ENCODE data around the gene CYP27B1. TPM values are rescaled to one million over a fixed set of nuclear protein-coding genes. Genes with fewer than 3 reads are reported as not detected.

CYP27B1 gene
- total and polyA plus RNA-seq, 2 donors (not counting 3 experiments of a cell fraction or from before 2014, with no cell fraction given) = 0.62 to 2.7 TPM

DNA sequence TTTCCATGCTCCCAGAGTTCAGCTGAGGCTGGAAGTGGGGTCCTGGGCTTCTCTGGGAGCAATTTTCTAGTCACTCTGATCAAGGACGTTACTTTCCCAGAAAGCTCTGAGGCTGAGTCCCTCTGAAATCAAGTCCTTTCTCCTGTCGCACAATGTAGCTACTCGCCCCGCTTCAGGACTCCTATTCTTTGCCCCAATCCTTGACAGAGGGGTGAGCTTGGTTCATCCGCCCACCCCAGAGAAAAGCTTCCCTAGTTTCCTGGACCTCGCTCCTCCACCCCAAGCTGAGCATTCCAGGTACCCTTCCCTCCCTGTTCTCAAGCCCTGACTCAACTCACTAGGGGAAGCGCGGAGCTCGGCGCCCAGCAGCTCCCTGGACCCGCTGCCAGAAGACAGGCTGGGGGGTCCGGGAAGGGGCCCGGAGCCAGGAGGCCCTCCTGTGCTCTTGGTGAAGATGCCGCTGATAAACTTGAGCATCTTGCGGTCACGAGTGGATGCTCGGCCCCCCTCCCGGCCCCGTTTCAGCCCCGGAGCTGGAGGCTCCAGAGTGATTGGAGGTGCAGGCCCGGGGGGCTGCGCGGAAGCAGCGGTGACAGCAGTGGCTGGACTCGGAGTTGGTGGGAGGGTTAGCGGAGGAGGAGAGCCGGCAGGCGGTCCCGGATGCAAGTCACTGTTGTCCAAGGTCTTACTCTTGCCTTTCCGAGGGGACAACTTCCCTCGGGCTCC, 30.0 kb downstream of the CYP27B1 start:
- H3K79me2 ChIP-seq (ENCODE audit: control insufficient read depth, insufficient read depth, low read length) = no peaks in the 10 kb centered on the region
- H3K4me1 ChIP-seq (ENCODE audit: control insufficient read depth, extremely low read depth, insufficient read depth, low read length) = peaks cover 5% of the 10 kb centered on the region
- H3K27me3 ChIP-seq (ENCODE audit: control insufficient read depth in 2 of 2, insufficient read depth in 2 of 2, low read length in 2 of 2) = peaks cover 75 to 77% of the 10 kb centered on the region in 2 experiments
- H3K9me3 ChIP-seq (replicated peaks; ENCODE audit: control insufficient read depth, insufficient read depth, low read length) = no peaks in the 10 kb centered on the region
- H4K20me1 ChIP-seq (replicated peaks; ENCODE audit: control insufficient read depth, extremely low read depth, insufficient read depth, low read length) = no peaks in the 10 kb centered on the region
- no peak overlapping the region for H3K4me3 ChIP-seq (replicated peaks in 1 of 3; ENCODE audit: insufficient read depth in 1 of 3, low read depth in 1 of 3, low read length in 3 of 3)
- ChIA-PET CTCF (interaction anchor here (1.0 to 6.1 kb wide), 4 partner anchors 11 to 154 kb away, joined by 4 to 48 read pairs (median 7); no protein-coding TSS in a partner anchor), POLR2A (no interaction called here)
- no peak for FAIRE-seq
- H3K36me3 ChIP-seq (ENCODE audit: control insufficient read depth in 2 of 2, extremely low read depth in 1 of 2, insufficient read depth in 2 of 2, low read length in 2 of 2) = no peaks in the 10 kb centered on the region
- TF ChIP-seq, protein P1, sequence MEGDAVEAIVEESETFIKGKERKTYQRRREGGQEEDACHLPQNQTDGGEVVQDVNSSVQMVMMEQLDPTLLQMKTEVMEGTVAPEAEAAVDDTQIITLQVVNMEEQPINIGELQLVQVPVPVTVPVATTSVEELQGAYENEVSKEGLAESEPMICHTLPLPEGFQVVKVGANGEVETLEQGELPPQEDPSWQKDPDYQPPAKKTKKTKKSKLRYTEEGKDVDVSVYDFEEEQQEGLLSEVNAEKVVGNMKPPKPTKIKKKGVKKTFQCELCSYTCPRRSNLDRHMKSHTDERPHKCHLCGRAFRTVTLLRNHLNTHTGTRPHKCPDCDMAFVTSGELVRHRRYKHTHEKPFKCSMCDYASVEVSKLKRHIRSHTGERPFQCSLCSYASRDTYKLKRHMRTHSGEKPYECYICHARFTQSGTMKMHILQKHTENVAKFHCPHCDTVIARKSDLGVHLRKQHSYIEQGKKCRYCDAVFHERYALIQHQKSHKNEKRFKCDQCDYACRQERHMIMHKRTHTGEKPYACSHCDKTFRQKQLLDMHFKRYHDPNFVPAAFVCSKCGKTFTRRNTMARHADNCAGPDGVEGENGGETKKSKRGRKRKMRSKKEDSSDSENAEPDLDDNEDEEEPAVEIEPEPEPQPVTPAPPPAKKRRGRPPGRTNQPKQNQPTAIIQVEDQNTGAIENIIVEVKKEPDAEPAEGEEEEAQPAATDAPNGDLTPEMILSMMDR (IDR thresholded peaks at IDR 0.05; ENCODE audit: extremely low read depth in 1 of 2, insufficient read depth in 1 of 2, low read depth in 1 of 2, low read length in 2 of 2) = no peak
- TF ChIP-seq POLR2A (IDR thresholded peaks at IDR 0.05; ENCODE audit: low read depth, low read length) (no peak), FOS (IDR thresholded peaks at IDR 0.05; ENCODE audit: borderline replicate concordance, insufficient read depth, low read length) (no peak), GATA2 (IDR thresholded peaks at IDR 0.05; ENCODE audit: insufficient read depth, insufficient read length, low read depth, low read length) (no peak), MYC (IDR thresholded peaks at IDR 0.05; ENCODE audit: low read depth, low read length) (no peak), POLR2AphosphoS5 (IDR thresholded peaks at IDR 0.05; ENCODE audit: insufficient read depth, low read depth, low read length) (no peak), EZH2 (IDR thresholded peaks at IDR 0.05; ENCODE audit: borderline replicate concordance, low read depth, low read length, severe bottlenecking) (no peak), JUN (IDR thresholded peaks at IDR 0.05; ENCODE audit: borderline replicate concordance, insufficient read depth, insufficient read length, low read depth) (no peak)
- TF ChIP-seq, protein P2, sequence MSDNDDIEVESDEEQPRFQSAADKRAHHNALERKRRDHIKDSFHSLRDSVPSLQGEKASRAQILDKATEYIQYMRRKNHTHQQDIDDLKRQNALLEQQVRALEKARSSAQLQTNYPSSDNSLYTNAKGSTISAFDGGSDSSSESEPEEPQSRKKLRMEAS (IDR thresholded peaks at IDR 0.05; ENCODE audit: insufficient read depth, insufficient read length) = no peak
- intact Hi-C loops (cut with micrococcal nuclease) (loop anchor here (1.0 kb wide), 1 partner anchor 154 kb away; no protein-coding TSS in a partner anchor), dilution Hi-C loops (cut with MboI; ENCODE audit: extremely low pct_ligation_motif_present, low sequenced_read_pairs) (no loop called here)
- H3K4me2 ChIP-seq (ENCODE audit: insufficient read depth, low read length) = no peak overlapping the region
- no TSS peak for BruUV-seq (replicated peaks)
- no peak overlapping the region for H3K9ac ChIP-seq (replicated peaks; ENCODE audit: extremely low read depth, insufficient read depth, low read length)
- no peak for DNase-seq (ENCODE audit: low read depth, low spot score)
- no peak overlapping the region for H3K27ac ChIP-seq (ENCODE audit: insufficient read depth, low read depth, low read length)
- H2AFZ ChIP-seq (ENCODE audit: low read depth, low read length) = no peak overlapping the region
- no peaks in the 10 kb centered on the region for H3K9me1 ChIP-seq (replicated peaks; ENCODE audit: control insufficient read depth, extremely low read depth, insufficient read depth, low read length)

Data from endothelial cell of umbilical vein (primary cell).